Gastrocnemius medialis (tissue), 4 donors: ENCODE measurements around the gene RELA.

Experiments used
- CTCF ChIP-seq, 5 experiments: fragments of 450-650 bp in 3 of 5; fragments of 200-600 bp in 2 of 5; sonication (generic) in 2 of 5; IDR thresholded peaks in 4 of 5; conservative IDR thresholded peaks in 1 of 5; 1 replicate in 4 of 5; 2 replicates in 1 of 5; pipeline ENCODE4 v1.5.1; 2016 to 2019; ENCODE audit warnings: antibody characterized with exemption in 5 of 5, mild to moderate bottlenecking in 3 of 5, moderate library complexity in 3 of 5
- POLR2A ChIP-seq, 2 donors: fragments of 450-650 bp; IDR thresholded peaks; one replicate each; pipeline ENCODE4 v1.6.1; 2017; ENCODE audit warnings: antibody characterized with exemption in 2 of 2, mild to moderate bottlenecking in 2 of 2, moderate library complexity in 2 of 2

GRCh38 chr11:65711785-65712632 is 49.3 kb upstream of the RELA start, which contains the start of gene KAT5:
- TF ChIP-seq CTCF (IDR thresholded peaks at IDR 0.05 in 4 of 5, conservative IDR thresholded peaks at IDR 0.05 in 1 of 5) (peak; percentile 98 to 100 (median 100)), POLR2A (IDR thresholded peaks at IDR 0.05) (peak; percentile 83 to 86)
